Measurements from ENCODE around the gene GAPVD1. TPM values are rescaled to one million over a fixed set of nuclear protein-coding genes. Genes with fewer than 3 reads are reported as not detected.

Gene GAPVD1
- total and polyA plus RNA-seq, 12 donors = 6.9 to 40.0 (median 34.5) TPM

- Histone ChIP-seq H3K4me3 (no peak overlapping the region), H3K27me3 (peaks cover 0 to 6% (median 3%) of the 10 kb centered on the region in 7 donors), H3K4me1 (peaks cover 0 to 14% (median 3%) of the 10 kb centered on the region in 9 donors), H3K36me3 (no peaks in the 10 kb centered on the region), H3K27ac (no peak overlapping the region), H3K9me3 (no peaks in the 10 kb centered on the region)
- no peak for TF ChIP-seq CTCF (IDR thresholded peaks at IDR 0.05)
- no peak for DNase-seq
- WGBS, 2 donors = 72% methylated on average over 5 of the region's 5 CpGs
- intact Hi-C loops (cut with DNase I) = loop anchor here in 5 of 10 donors (5.0 to 10.0 kb wide), 5 partner anchors 124 to 607 kb away; partner anchors contain the start of genes NR6A1 (in 4 of the 5), OLFML2A (in 3 of the 5), HSPA5 (in 1 of the 5) and WDR38 (in 1 of the 5)
- ATAC-seq = no peak
Observed at GRCh38 chr9:125379208-125379607, 117.6 kb downstream of the GAPVD1 start.

GRCh38 chr9:125380406-125380805 is 118.8 kb downstream of the GAPVD1 start:
- DNase-seq (no peak), ATAC-seq (no peak)
- H3K4me1 ChIP-seq = peaks cover 0 to 5% (median 0%) of the 10 kb centered on the region in 9 donors
- no peak for TF ChIP-seq CTCF (IDR thresholded peaks at IDR 0.05)
- no peaks in the 10 kb centered on the region for H3K36me3 ChIP-seq
- intact Hi-C loops (cut with DNase I) = no loop called here
- peaks cover 0 to 6% (median 3%) of the 10 kb centered on the region in 7 donors for H3K27me3 ChIP-seq
- 74 to 81% methylated on average over 8 of the region's 8 CpGs for WGBS, 2 donors
- no peak overlapping the region for H3K27ac ChIP-seq
- no peak overlapping the region for H3K4me3 ChIP-seq
- no peaks in the 10 kb centered on the region for H3K9me3 ChIP-seq

- H3K4me1 ChIP-seq = no peaks in the 10 kb centered on the region
- H3K9me3 ChIP-seq = no peaks in the 10 kb centered on the region
- 80 to 88% methylated on average over 14 of the region's 14 CpGs for WGBS, 2 donors
- DNase-seq (no peak), ATAC-seq (peak in 1 of 8 donors; percentile 16)
- H3K27ac ChIP-seq = no peak overlapping the region
- intact Hi-C loops (cut with DNase I) = no loop called here
- H3K4me3 ChIP-seq = no peak overlapping the region
- H3K27me3 ChIP-seq = no peaks in the 10 kb centered on the region
- H3K36me3 ChIP-seq = no peaks in the 10 kb centered on the region
- TF ChIP-seq CTCF (IDR thresholded peaks at IDR 0.05) = no peak
Observed at GRCh38 chr9:125387861-125388524, 126.4 kb downstream of the GAPVD1 start.

- DNase-seq (no peak), ATAC-seq (no peak)
- WGBS, 2 donors = 53 to 65% methylated on average over 6 of the region's 6 CpGs
- Histone ChIP-seq H3K9me3 (no peaks in the 10 kb centered on the region), H3K4me1 (no peaks in the 10 kb centered on the region), H3K4me3 (no peak overlapping the region), H3K27me3 (no peaks in the 10 kb centered on the region), H3K27ac (no peak overlapping the region), H3K36me3 (no peaks in the 10 kb centered on the region)
- no peak for TF ChIP-seq CTCF (IDR thresholded peaks at IDR 0.05)
- intact Hi-C loops (cut with DNase I) = no loop called here
Observed at GRCh38 chr9:125388978-125389377, 127.4 kb downstream of the GAPVD1 start.
